Osteocyte (in vitro differentiated cells): ENCODE data around the gene PROK1. TPM values are rescaled to one million over a fixed set of nuclear protein-coding genes. Genes with fewer than 3 reads are reported as not detected.

Experiments
- DNase-seq: peaks from one replicate; pipeline ENCODE4 v3.0.0; 2021; ENCODE audit warnings: mixed read lengths; ENCODE audit not compliant: unreplicated experiment; ENCODE audit errors: extremely low spot score
- H3K27ac Mint-ChIP-seq: one replicate; pipeline ENCODE4 v1.8.0; 2021; ENCODE audit warnings: mild to moderate bottlenecking, mixed read lengths; ENCODE audit not compliant: unreplicated experiment
- H3K27me3 Mint-ChIP-seq: one replicate; pipeline ENCODE4 v1.8.0; 2021; ENCODE audit warnings: mixed read lengths; ENCODE audit not compliant: unreplicated experiment
- H3K36me3 Mint-ChIP-seq: one replicate; pipeline ENCODE4 v1.8.0; 2021; ENCODE audit warnings: mixed read lengths; ENCODE audit not compliant: unreplicated experiment
- H3K4me1 Mint-ChIP-seq: one replicate; pipeline ENCODE4 v1.8.0; 2021; ENCODE audit warnings: mixed read lengths; ENCODE audit not compliant: unreplicated experiment
- H3K4me3 Mint-ChIP-seq: one replicate; pipeline ENCODE4 v1.8.0; 2021; ENCODE audit warnings: mild to moderate bottlenecking, moderate library complexity, mixed read lengths; ENCODE audit not compliant: unreplicated experiment
- H3K9me3 Mint-ChIP-seq: one replicate; pipeline ENCODE4 v1.8.0; 2021; ENCODE audit warnings: mixed read lengths; ENCODE audit not compliant: unreplicated experiment
- CTCF ChIP-seq: fragments of 200-600 bp; sonication (generic); IDR thresholded peaks from 2 replicates; pipeline ENCODE4 v1.5.0; 2021; ENCODE audit warnings: antibody characterized with exemption, mild to moderate bottlenecking, moderate library complexity
- total RNA-seq: library from RNA; stranded (reverse); gene quantifications from 2 replicates; pipeline ENCODE4 v1.2.1, GENCODE V29; 2021

The PROK1 gene
- total RNA-seq, 1 donor from 2014 or later, result not detected

- Mint-ChIP-seq H3K4me3 (no peak overlapping the region), H3K27ac (no peak overlapping the region), H3K4me1 (no peaks in the 10 kb centered on the region), H3K9me3 (no peaks in the 10 kb centered on the region), H3K36me3 (no peaks in the 10 kb centered on the region), H3K27me3 (peaks cover 59% of the 10 kb centered on the region)
- no peak for TF ChIP-seq CTCF
- DNase-seq, result no peak
These were observed 24.1 kb upstream of the PROK1 start for GRCh38 chr1:110426854-110427253.

GRCh38 chr1:110428946-110429345, 22.0 kb upstream of the PROK1 start:
- no peaks in the 10 kb centered on the region for H3K36me3 Mint-ChIP-seq
- no peak for TF ChIP-seq CTCF
- H3K27ac Mint-ChIP-seq, result no peak overlapping the region
- no peak overlapping the region for H3K4me3 Mint-ChIP-seq
- DNase-seq, result no peak
- no peaks in the 10 kb centered on the region for H3K9me3 Mint-ChIP-seq
- H3K27me3 Mint-ChIP-seq, result peaks cover 50% of the 10 kb centered on the region
- H3K4me1 Mint-ChIP-seq, result peaks cover 3% of the 10 kb centered on the region

- Mint-ChIP-seq H3K27me3 (peaks cover 46% of the 10 kb centered on the region), H3K27ac (no peak overlapping the region), H3K4me3 (no peak overlapping the region), H3K4me1 (peaks cover 5% of the 10 kb centered on the region), H3K9me3 (no peaks in the 10 kb centered on the region), H3K36me3 (no peaks in the 10 kb centered on the region)
- TF ChIP-seq CTCF, result no peak
- no peak for DNase-seq
These were observed 20.6 kb upstream of the PROK1 start for GRCh38 chr1:110430366-110430765.

DNA sequence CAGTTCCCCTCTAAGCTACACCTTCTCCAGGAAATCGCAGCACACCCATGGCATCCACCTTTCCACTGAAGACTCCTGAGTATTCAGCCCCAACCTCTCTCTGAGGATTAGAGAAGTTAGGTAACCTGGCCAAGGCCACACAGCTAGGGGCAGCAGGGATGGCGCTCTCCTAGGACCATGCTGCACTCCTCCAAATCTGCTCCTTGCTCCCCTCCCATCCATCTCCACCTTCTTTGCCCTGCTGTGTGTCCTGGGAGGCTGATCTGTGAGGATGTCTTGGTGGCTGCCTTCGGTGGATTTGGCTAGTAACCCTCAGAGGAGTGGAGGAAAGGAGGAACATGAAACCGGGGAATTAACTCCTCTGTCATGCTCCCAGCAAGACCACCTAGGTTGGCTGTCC, 20.0 kb upstream of the PROK1 start:
- Mint-ChIP-seq H3K27me3 (peaks cover 42% of the 10 kb centered on the region), H3K36me3 (no peaks in the 10 kb centered on the region), H3K4me1 (peaks cover 5% of the 10 kb centered on the region), H3K4me3 (no peak overlapping the region), H3K27ac (no peak overlapping the region), H3K9me3 (no peaks in the 10 kb centered on the region)
- TF ChIP-seq CTCF, result no peak
- DNase-seq, result no peak

- DNase-seq, result no peak
- Mint-ChIP-seq H3K4me3 (no peak overlapping the region), H3K4me1 (peaks cover 5% of the 10 kb centered on the region), H3K27me3 (peaks cover 46% of the 10 kb centered on the region), H3K27ac (no peak overlapping the region), H3K36me3 (no peaks in the 10 kb centered on the region), H3K9me3 (no peaks in the 10 kb centered on the region)
- TF ChIP-seq CTCF, result no peak
These were observed 17.7 kb upstream of the PROK1 start for GRCh38 chr1:110433213-110433612.
